ENCODE data around the gene COL26A1. TPM values are rescaled to one million over a fixed set of nuclear protein-coding genes. Genes with fewer than 3 reads are reported as not detected.

COL26A1 gene
- total RNA-seq, 1 donor: not detected

- no peak for TF ChIP-seq CTCF (IDR thresholded peaks at IDR 0.05; ENCODE audit: extremely low read depth, low read depth, low read length)
- Histone ChIP-seq H3K9me3 (ENCODE audit: low read depth, low read length) (no peaks in the 10 kb centered on the region), H3K4me3 (ENCODE audit: insufficient read depth, low read length) (no peak overlapping the region), H2AFZ (ENCODE audit: low read length) (no peak overlapping the region), H3K4me2 (ENCODE audit: insufficient read depth, low read length) (no peak overlapping the region), H3K79me2 (ENCODE audit: insufficient read depth, low read length) (no peaks in the 10 kb centered on the region), H3K36me3 (ENCODE audit: insufficient read depth, low read length) (no peaks in the 10 kb centered on the region), H4K20me1 (ENCODE audit: insufficient read depth, low read length) (no peaks in the 10 kb centered on the region), H3K27me3 (ENCODE audit: insufficient read depth, low read length) (peaks cover 13% of the 10 kb centered on the region), H3K4me1 (ENCODE audit: insufficient read depth, low read length) (peaks cover 3% of the 10 kb centered on the region), H3K27ac (ENCODE audit: low read depth, low read length) (no peak overlapping the region)
- DNase-seq (ENCODE audit: insufficient read length, low spot score, missing footprints): no peak
Measured at GRCh38 chr7:101386177-101386557, 23.5 kb downstream of the COL26A1 start.

GRCh38 chr7:101386558-101387231, 24.0 kb downstream of the COL26A1 start:
- H3K4me3 ChIP-seq (ENCODE audit: insufficient read depth, low read length): peak overlapping the region; percentile 30

DNA sequence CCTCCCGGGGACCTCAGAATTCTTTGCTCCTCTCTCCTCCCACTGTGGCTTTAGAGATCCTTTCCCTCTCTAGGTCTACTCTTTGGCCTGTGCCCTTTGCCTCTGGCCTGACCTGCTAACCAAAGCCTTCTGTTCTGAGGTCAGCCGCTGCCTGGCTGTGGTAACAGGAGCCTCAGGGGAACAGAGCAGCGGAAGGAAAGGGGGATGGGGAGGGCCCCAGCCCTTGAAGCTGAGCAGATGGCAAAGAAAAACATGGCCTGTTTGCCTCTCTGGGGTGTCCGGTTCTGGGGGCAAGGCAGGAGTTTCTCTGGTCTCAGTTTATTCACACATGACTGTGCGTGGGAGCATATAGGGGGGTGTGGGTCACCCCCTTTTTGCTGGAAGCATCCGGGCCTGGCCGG, 28.2 kb downstream of the COL26A1 start:
- Histone ChIP-seq H3K27ac (ENCODE audit: low read depth, low read length) (no peak overlapping the region), H4K20me1 (ENCODE audit: insufficient read depth, low read length) (no peaks in the 10 kb centered on the region), H3K36me3 (ENCODE audit: insufficient read depth, low read length) (no peaks in the 10 kb centered on the region), H3K4me3 (ENCODE audit: insufficient read depth, low read length) (no peak overlapping the region), H3K79me2 (ENCODE audit: insufficient read depth, low read length) (no peaks in the 10 kb centered on the region), H3K4me1 (ENCODE audit: insufficient read depth, low read length) (peaks cover 3% of the 10 kb centered on the region), H3K9me3 (ENCODE audit: low read depth, low read length) (no peaks in the 10 kb centered on the region), H3K4me2 (ENCODE audit: insufficient read depth, low read length) (no peak overlapping the region), H2AFZ (ENCODE audit: low read length) (no peak overlapping the region), H3K27me3 (ENCODE audit: insufficient read depth, low read length) (peaks cover 27% of the 10 kb centered on the region)
- no peak for TF ChIP-seq CTCF (IDR thresholded peaks at IDR 0.05; ENCODE audit: extremely low read depth, low read depth, low read length)
- DNase-seq (ENCODE audit: insufficient read length, low spot score, missing footprints): peak; percentile 75

More at GRCh38 chr7:101386558-101387231, 24.0 kb downstream of the COL26A1 start:
- no peak for DNase-seq (ENCODE audit: insufficient read length, low spot score, missing footprints)
- no peak for TF ChIP-seq CTCF (IDR thresholded peaks at IDR 0.05; ENCODE audit: extremely low read depth, low read depth, low read length)
- peaks cover 3% of the 10 kb centered on the region for H3K4me1 ChIP-seq (ENCODE audit: insufficient read depth, low read length)
- H3K36me3 ChIP-seq (ENCODE audit: insufficient read depth, low read length): no peaks in the 10 kb centered on the region
- no peaks in the 10 kb centered on the region for H3K9me3 ChIP-seq (ENCODE audit: low read depth, low read length)
- no peak overlapping the region for H3K27ac ChIP-seq (ENCODE audit: low read depth, low read length)
- peak overlapping the region; percentile 69 for H3K4me2 ChIP-seq (ENCODE audit: insufficient read depth, low read length)
- H3K27me3 ChIP-seq (ENCODE audit: insufficient read depth, low read length): peaks cover 13% of the 10 kb centered on the region
- H2AFZ ChIP-seq (ENCODE audit: low read length): peak overlapping the region; percentile 51
- H3K79me2 ChIP-seq (ENCODE audit: insufficient read depth, low read length): no peaks in the 10 kb centered on the region
- H4K20me1 ChIP-seq (ENCODE audit: insufficient read depth, low read length): no peaks in the 10 kb centered on the region

GRCh38 chr7:101391991-101392390, 29.3 kb downstream of the COL26A1 start:
- H2AFZ ChIP-seq (ENCODE audit: low read length): no peak overlapping the region
- TF ChIP-seq CTCF (IDR thresholded peaks at IDR 0.05; ENCODE audit: extremely low read depth, low read depth, low read length): no peak
- no peak for DNase-seq (ENCODE audit: insufficient read length, low spot score, missing footprints)
- H3K4me3 ChIP-seq (ENCODE audit: insufficient read depth, low read length): no peak overlapping the region
- peaks cover 25% of the 10 kb centered on the region for H3K27me3 ChIP-seq (ENCODE audit: insufficient read depth, low read length)
- H3K36me3 ChIP-seq (ENCODE audit: insufficient read depth, low read length): no peaks in the 10 kb centered on the region
- no peak overlapping the region for H3K27ac ChIP-seq (ENCODE audit: low read depth, low read length)
- no peaks in the 10 kb centered on the region for H3K9me3 ChIP-seq (ENCODE audit: low read depth, low read length)
- H4K20me1 ChIP-seq (ENCODE audit: insufficient read depth, low read length): no peaks in the 10 kb centered on the region
- peaks cover 3% of the 10 kb centered on the region for H3K4me1 ChIP-seq (ENCODE audit: insufficient read depth, low read length)
- H3K4me2 ChIP-seq (ENCODE audit: insufficient read depth, low read length): no peak overlapping the region
- H3K79me2 ChIP-seq (ENCODE audit: insufficient read depth, low read length): no peaks in the 10 kb centered on the region

Data from osteoblast (primary cell).